Activated CD4-positive, alpha-beta T cell treated with anti-CD3 and anti-CD28 coated beads for 36 hours (primary cell): ENCODE results near the gene ERMP1. TPM values are rescaled to one million over a fixed set of nuclear protein-coding genes. Genes with fewer than 3 reads are reported as not detected.

Source experiments
- ATAC-seq: fragments of 200-7000 bp; cut with Tn5 transposase; one replicate; pipeline ENCODE4 v1.10.0; 2021; ENCODE audit warnings: mild to moderate bottlenecking, moderate library complexity
- CTCF ChIA-PET: fragments of 350-600 bp; sonication (Branson Sonifier 250); formaldehyde crosslinking; loops from one replicate; lab custom pipeline; 2021; ENCODE audit warnings: antibody characterized with exemption; lab: Charles Lee
- POLR2A ChIA-PET: fragments of 350-600 bp; sonication (Branson Sonifier 250); formaldehyde crosslinking; loops from one replicate; lab custom pipeline; 2021; ENCODE audit warnings: antibody characterized with exemption, inconsistent platforms; lab: Charles Lee
- DNase-seq: peaks from one replicate; pipeline ENCODE4 v3.0.0-alpha.2; 2020
- H3K27ac Mint-ChIP-seq: one replicate; pipeline ENCODE4 v1.8.0; 2021; ENCODE audit warnings: mixed read lengths
- H3K27me3 Mint-ChIP-seq: one replicate; pipeline ENCODE4 v1.8.0; 2021; ENCODE audit warnings: mixed read lengths
- H3K36me3 Mint-ChIP-seq: one replicate; pipeline ENCODE4 v1.8.0; 2021; ENCODE audit warnings: low read depth, mixed read lengths
- H3K4me1 Mint-ChIP-seq: one replicate; pipeline ENCODE4 v1.8.0; 2021; ENCODE audit warnings: mixed read lengths
- H3K4me3 Mint-ChIP-seq: one replicate; pipeline ENCODE4 v1.8.0; 2021; ENCODE audit warnings: mild to moderate bottlenecking, moderate library complexity, mixed read lengths
- H3K9me3 Mint-ChIP-seq: one replicate; pipeline ENCODE4 v1.8.0; 2021; ENCODE audit warnings: low read depth, mixed read lengths
- intact Hi-C, 2 experiments: fragments of 100-400 bp; cut with DNase I in 1 of 2; cut with micrococcal nuclease in 1 of 2; formaldehyde crosslinking; loops; one replicate each; pipeline versions ENCODE4 v1.14.2 to v1.15.1; 2022 to 2024; cut with DNase I, micrococcal nuclease
- total RNA-seq, 2 experiments: library from RNA; stranded (reverse); gene quantifications; one replicate each; pipeline ENCODE4 v1.2.3, GENCODE V29; 2021

Gene ERMP1
- total RNA-seq, 2 experiments from 2014 or later: 13.3 to 13.9 TPM

DNA sequence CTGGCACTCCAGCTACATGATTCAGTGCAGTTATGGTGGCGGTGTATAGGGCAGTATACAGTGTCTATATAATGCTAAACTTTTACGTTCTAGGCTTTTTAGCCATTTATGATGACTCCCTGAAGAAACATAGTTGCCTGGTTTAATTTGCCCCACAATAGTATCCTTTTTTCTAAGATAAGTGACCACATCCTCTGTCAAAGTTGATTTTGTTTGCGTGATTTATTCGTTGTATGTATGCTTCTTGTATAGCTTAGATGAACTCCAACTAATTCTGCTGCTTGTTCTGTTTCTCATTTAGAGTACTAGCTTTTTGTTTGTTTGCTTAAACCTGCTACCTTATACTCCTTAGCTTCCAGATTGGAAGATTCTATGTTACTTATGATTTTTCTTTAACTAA is 83.6 kb downstream of the ERMP1 start:
- no peaks in the 10 kb centered on the region for H3K27me3 Mint-ChIP-seq
- H3K36me3 Mint-ChIP-seq: peaks cover 46% of the 10 kb centered on the region
- ATAC-seq (no peak), DNase-seq (no peak)
- CTCF ChIA-PET: interaction anchor here (1.1 kb wide), 1 partner anchor 11 kb away, joined by 4 read pairs; no protein-coding TSS in a partner anchor
- no peak overlapping the region for H3K27ac Mint-ChIP-seq
- no peak overlapping the region for H3K4me3 Mint-ChIP-seq
- peaks cover 16% of the 10 kb centered on the region for H3K4me1 Mint-ChIP-seq
- peaks cover 2% of the 10 kb centered on the region for H3K9me3 Mint-ChIP-seq
- POLR2A ChIA-PET: no interaction called here
- intact Hi-C loops: no loop called here

DNA sequence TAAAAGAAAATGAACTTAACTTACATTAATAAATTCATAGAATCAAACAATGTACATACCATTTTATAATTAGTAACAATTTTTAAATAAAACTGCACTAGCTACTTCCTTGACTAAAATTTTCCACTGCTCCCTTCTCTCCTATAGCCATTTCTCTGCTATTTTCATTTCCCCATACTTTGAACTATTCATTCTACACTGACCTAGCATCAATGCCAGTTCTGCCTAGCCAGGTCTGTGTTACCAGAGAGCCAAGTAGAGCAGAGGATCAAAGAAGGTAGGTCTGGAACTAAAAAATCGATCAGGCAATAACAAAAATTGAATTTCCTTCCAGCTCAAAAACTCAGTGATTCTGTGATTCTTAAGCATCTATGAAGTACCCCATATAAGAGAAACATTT is 84.5 kb downstream of the ERMP1 start:
- peaks cover 2% of the 10 kb centered on the region for H3K9me3 Mint-ChIP-seq
- no peak overlapping the region for H3K4me3 Mint-ChIP-seq
- DNase-seq: no peak
- POLR2A ChIA-PET: no interaction called here
- H3K27me3 Mint-ChIP-seq: no peaks in the 10 kb centered on the region
- H3K36me3 Mint-ChIP-seq: peaks cover 47% of the 10 kb centered on the region
- H3K27ac Mint-ChIP-seq: no peak overlapping the region
- H3K4me1 Mint-ChIP-seq: peaks cover 16% of the 10 kb centered on the region
- ATAC-seq: no peak
- CTCF ChIA-PET: interaction anchor here (0.7 to 1.1 kb wide), 5 partner anchors 11 to 761 kb away, joined by 3 to 4 read pairs (median 3); no protein-coding TSS in a partner anchor
- intact Hi-C loops: no loop called here

DNA sequence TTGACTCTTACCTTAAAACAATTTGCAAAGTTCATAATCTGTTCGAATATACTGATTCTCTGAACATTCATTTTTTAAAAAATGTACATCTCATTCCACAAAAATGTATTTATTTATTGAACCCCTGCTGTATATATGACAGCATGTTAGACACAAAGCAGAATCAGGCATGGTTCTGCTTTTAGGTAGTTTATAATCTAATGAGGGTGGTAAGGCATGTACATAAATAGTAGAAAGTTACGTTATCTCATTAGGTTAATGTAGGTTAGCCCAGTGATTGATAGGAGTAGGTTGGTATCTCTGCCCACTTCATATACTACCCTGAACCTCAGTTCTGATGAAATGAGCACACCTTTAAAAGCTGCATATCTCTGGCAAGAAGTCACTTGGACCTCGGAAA is 89.8 kb downstream of the ERMP1 start:
- ATAC-seq (no peak), DNase-seq (no peak)
- peaks cover under 1% of the 10 kb centered on the region for H3K9me3 Mint-ChIP-seq
- ChIA-PET POLR2A (no interaction called here), CTCF (interaction anchor here (1.2 to 1.4 kb wide), 2 partner anchors 12 to 67 kb away, joined by 3 to 4 read pairs; no protein-coding TSS in a partner anchor)
- H3K27me3 Mint-ChIP-seq: no peaks in the 10 kb centered on the region
- no peak overlapping the region for H3K27ac Mint-ChIP-seq
- intact Hi-C loops: no loop called here
- peaks cover 1% of the 10 kb centered on the region for H3K4me1 Mint-ChIP-seq
- no peak overlapping the region for H3K4me3 Mint-ChIP-seq
- peaks cover 50% of the 10 kb centered on the region for H3K36me3 Mint-ChIP-seq

DNA sequence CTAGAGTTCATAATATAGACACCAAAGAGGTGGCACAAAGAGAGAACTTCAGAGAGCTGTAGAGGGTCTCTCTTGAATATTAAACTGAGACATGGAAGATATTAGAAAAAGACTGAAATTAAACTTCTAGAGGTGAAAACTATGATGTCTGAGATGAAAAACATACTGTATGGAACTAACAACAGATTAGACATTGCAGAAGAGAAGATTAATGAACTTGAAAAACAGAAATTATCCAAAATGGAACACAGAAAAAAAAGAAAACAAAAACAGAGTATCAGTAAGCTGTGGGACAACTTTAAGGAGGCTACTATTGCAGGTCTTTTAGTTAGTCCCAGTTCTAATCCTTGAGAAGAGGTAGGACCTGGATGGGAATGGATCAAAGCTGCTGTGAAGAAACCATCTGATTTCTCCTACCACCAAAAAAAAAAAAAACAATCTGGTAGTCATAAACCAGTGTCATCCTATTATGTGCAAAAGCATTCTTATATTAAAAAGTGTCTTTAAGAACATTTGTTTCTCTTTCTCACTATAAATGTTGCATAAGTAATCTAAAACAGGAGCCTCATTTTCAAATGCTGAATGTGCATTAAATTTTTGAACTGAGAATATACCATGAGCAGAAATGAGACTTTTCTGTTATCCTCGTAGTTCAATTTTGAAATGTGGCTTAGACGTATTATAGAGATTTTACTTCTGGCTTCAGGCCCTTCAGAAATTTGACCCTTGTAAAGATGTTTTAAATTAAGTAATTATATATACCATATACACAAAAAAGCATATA is 96.2 kb downstream of the ERMP1 start:
- ChIA-PET CTCF (interaction anchor here (0.8 to 1.3 kb wide), 2 partner anchors 11 to 19 kb away, joined by 4 read pairs; no protein-coding TSS in a partner anchor), POLR2A (no interaction called here)
- DNase-seq (no peak), ATAC-seq (no peak)
- no peaks in the 10 kb centered on the region for H3K27me3 Mint-ChIP-seq
- no peak overlapping the region for H3K27ac Mint-ChIP-seq
- H3K4me3 Mint-ChIP-seq: no peak overlapping the region
- H3K36me3 Mint-ChIP-seq: peaks cover 21% of the 10 kb centered on the region
- intact Hi-C loops: no loop called here
- no peaks in the 10 kb centered on the region for H3K4me1 Mint-ChIP-seq
- no peaks in the 10 kb centered on the region for H3K9me3 Mint-ChIP-seq

DNA sequence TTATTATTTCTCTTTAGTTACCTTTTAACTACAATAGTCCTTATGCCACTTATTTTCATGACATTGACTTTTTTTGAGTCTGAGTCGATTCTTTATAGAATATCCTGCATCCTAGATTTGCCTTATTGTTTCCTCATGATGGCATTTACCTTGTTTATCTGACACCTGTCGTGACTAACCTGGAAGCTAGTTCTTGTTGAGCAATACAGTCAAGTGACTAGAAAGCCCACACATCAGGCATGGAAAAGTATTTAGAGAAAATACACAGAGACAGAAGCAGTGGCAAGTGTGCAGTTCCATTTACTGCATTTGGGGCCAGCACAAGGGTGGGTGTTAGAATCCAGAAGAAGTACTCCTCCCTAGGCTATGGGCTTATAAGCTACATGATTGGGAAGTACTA is 97.8 kb downstream of the ERMP1 start:
- Mint-ChIP-seq H3K36me3 (peaks cover 19% of the 10 kb centered on the region), H3K27ac (no peak overlapping the region)
- no peak for ATAC-seq

More for the DNA sequence above, 97.8 kb downstream of the ERMP1 start:
- Mint-ChIP-seq H3K4me1 (no peaks in the 10 kb centered on the region), H3K27me3 (no peaks in the 10 kb centered on the region), H3K4me3 (no peak overlapping the region), H3K9me3 (no peaks in the 10 kb centered on the region)
- no peak for DNase-seq
- POLR2A ChIA-PET: no interaction called here
- intact Hi-C loops: no loop called here
- CTCF ChIA-PET: interaction anchor here (0.7 to 1.1 kb wide), 4 partner anchors 13 to 98 kb away, joined by 3 read pairs; partner anchors contain the start of gene ERMP1

Other genes starting within 250 kb of the ERMP1 start
- 10 to 100 TPM; 13.6 to 17.1 TPM for gene RIC1, start 204.0 kb downstream of the ERMP1 start, total RNA-seq
- not detected for gene MLANA, start 57.8 kb upstream of the ERMP1 start, total RNA-seq
- gene RANBP6, start 182.5 kb upstream of the ERMP1 start, total RNA-seq: 10 to 100 TPM; 11.7 to 18.2 TPM